SU-DHL-6 (cell line): ENCODE measurements around the gene RECQL5.

Experiments used
- H2AFZ ChIP-seq: fragments of 200-600 bp; sonication (generic); 2 replicates; pipeline ENCODE4 v1.6.1; 2014; ENCODE audit warnings: low read depth, mild to moderate bottlenecking, moderate library complexity, mixed read lengths, antibody characterized with exemption, low read length; ENCODE audit not compliant: severe bottlenecking
- H3F3A ChIP-seq: fragments of 200-600 bp; shearing (Covaris generic); 2 replicates; pipeline ENCODE4 v1.6.0; 2016; ENCODE audit warnings: antibody characterized with exemption, mild to moderate bottlenecking; ENCODE audit not compliant: insufficient read depth
- H3K27ac ChIP-seq: fragments of 200-600 bp; sonication (generic); 2 replicates; pipeline ENCODE4 v1.5.1; 2016; ENCODE audit warnings: low read depth, mild to moderate bottlenecking, low read length, moderate library complexity, mixed read lengths
- H3K27me3 ChIP-seq: fragments of 200-600 bp; sonication (generic), shearing (Covaris generic); 2 replicates; pipeline ENCODE4 v1.6.0; 2014; ENCODE audit warnings: mild to moderate bottlenecking, low read length
- H3K36me3 ChIP-seq: fragments of 200-600 bp; sonication (generic); 2 replicates; pipeline ENCODE4 v1.6.1; 2014; ENCODE audit warnings: mild to moderate bottlenecking, low read length, mixed read lengths
- H3K4me2 ChIP-seq: fragments of 300-600, 200-600 bp; shearing (Covaris generic), sonication (generic); 2 replicates; pipeline ENCODE4 v1.6.0; 2014; ENCODE audit warnings: low read length, low read depth, mild to moderate bottlenecking; ENCODE audit not compliant: poor library complexity, severe bottlenecking
- H3K4me3 ChIP-seq: fragments of 200-600 bp; sonication (generic); 2 replicates; pipeline ENCODE4 v1.5.1; 2014; ENCODE audit warnings: antibody characterized with exemption, low read length, mild to moderate bottlenecking, mixed read lengths; ENCODE audit not compliant: insufficient read depth, poor library complexity, severe bottlenecking
- H3K79me2 ChIP-seq: fragments of 200-600 bp; sonication (generic); 2 replicates; pipeline ENCODE4 v1.6.1; 2014; ENCODE audit warnings: mild to moderate bottlenecking, low read length, moderate library complexity; ENCODE audit not compliant: insufficient read depth
- H3K9ac ChIP-seq: fragments of 200-600 bp; sonication (generic); 2 replicates; pipeline ENCODE4 v1.7.0; 2014; ENCODE audit warnings: mild to moderate bottlenecking, low read length
- H3K9me2 ChIP-seq: fragments of 200-600 bp; sonication (generic); replicated peaks from 2 replicates; pipeline ENCODE4 v1.6.1; 2014; ENCODE audit warnings: low read length; ENCODE audit not compliant: insufficient read depth
- H3K9me3 ChIP-seq: fragments of 200-600 bp; sonication (generic); 2 replicates; pipeline ENCODE4 v1.6.1; 2014; ENCODE audit warnings: low read length, mixed read lengths; ENCODE audit not compliant: insufficient read depth
- H4K20me1 ChIP-seq: fragments of 200-600 bp; sonication (generic); 2 replicates; pipeline ENCODE4 v1.6.1; 2014; ENCODE audit warnings: low read depth, mild to moderate bottlenecking, antibody characterized with exemption, low read length, moderate library complexity, mixed read lengths
- EZH2phosphoT487 ChIP-seq: fragments of 200-600 bp; sonication (generic), shearing (Covaris generic); conservative IDR thresholded peaks from 2 replicates; pipeline ENCODE4 v1.6.1; 2018; ENCODE audit warnings: mild to moderate bottlenecking, antibody characterized with exemption, low read length, moderate library complexity, mixed read lengths
- TF ChIP-seq, protein P1 (sequence below): fragments of 200-600 bp; sonication (generic); IDR thresholded peaks from one replicate; pipeline ENCODE4 v1.5.1; 2017; ENCODE audit warnings: antibody characterized with exemption, mild to moderate bottlenecking, low read length, moderate library complexity; ENCODE audit not compliant: insufficient read depth, poor library complexity, severe bottlenecking

Gene RECQL5

DNA sequence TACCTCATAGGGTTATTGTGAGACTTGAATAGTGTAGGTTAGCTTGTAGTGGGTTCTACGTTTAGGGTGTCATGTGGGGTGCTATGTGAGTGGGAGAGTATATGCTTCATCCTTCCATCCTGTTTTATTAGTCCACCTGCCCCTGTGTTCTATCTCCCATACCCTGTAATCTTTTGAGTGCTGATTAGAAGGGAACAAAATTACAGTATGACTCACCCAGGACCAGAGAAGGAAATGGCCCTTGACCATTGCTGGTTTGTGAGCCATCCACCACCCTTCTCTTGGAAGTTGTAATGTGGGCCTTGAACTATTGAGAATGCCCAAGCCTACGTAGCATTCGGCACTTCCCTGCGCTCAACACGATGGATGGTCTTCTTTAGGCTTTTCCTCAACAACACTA lies 17.3 kb upstream of the RECQL5 start:
- Histone ChIP-seq H4K20me1 (no peaks in the 10 kb centered on the region), H3K9me2 (no peaks in the 10 kb centered on the region), H3F3A (peaks cover 29% of the 10 kb centered on the region), H3K36me3 (no peaks in the 10 kb centered on the region; the same call in 1 of the 2 replicates), H3K27ac (no peak overlapping the region), H2AFZ (no peak overlapping the region), H3K27me3 (no peaks in the 10 kb centered on the region), H3K4me2 (no peak overlapping the region), H3K4me3 (no peak overlapping the region), H3K9ac (no peak overlapping the region), H3K9me3 (no peaks in the 10 kb centered on the region), H3K79me2 (peaks cover 37% of the 10 kb centered on the region)
- no peak for TF ChIP-seq EZH2phosphoT487

DNA sequence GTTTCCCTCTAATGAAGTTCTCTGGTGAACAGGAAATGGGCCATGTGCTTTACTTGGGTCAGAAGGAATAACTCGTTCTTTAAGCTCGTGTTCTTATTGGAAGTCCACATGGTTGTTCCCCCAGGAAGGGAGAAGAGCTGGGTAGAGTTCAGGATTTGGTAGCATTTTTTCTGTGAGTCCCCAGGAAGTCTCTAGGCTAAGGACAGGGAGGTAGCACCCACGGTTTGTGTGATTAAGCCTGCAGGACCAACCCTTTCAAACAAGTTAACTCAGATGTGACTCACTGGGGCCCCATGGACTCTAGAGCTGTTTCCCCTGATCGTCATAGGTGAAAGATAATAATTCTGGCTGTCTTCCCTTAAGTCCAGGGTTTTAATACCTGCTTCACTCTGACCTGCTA lies 16.6 kb upstream of the RECQL5 start:
- Histone ChIP-seq H3F3A (peaks cover 24% of the 10 kb centered on the region), H3K9ac (no peak overlapping the region), H3K4me2 (no peak overlapping the region)

DNA sequence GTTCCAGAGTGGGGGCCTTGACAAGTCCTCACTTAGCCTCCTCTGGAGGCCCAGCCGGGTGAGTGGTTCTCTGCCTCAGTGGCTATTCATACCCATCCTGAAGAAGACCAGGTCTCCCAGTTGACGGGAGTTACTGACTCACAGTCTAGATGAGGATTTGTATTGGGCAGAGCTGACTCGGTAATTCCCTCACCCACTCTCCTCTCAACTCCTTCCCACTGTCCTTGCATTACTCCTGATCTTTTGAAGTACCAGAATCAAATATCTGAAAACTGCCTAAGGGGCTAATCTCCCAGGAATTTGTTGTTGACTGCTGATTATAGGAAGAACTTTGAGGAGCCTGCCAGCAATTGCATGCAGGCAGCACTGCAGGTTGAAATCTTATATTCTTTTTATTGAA lies 14.3 kb upstream of the RECQL5 start:
- no peaks in the 10 kb centered on the region for H3K9me3 ChIP-seq
- H2AFZ ChIP-seq: no peak overlapping the region
- no peaks in the 10 kb centered on the region for H3K27me3 ChIP-seq
- H3K4me2 ChIP-seq: no peak overlapping the region
- no peak overlapping the region for H3K4me3 ChIP-seq
- H3K36me3 ChIP-seq: peaks cover 3% of the 10 kb centered on the region
- peaks cover 12% of the 10 kb centered on the region; the same call in 1 of the 2 replicates for H3F3A ChIP-seq
- no peak overlapping the region for H3K27ac ChIP-seq
- peaks cover 48% of the 10 kb centered on the region for H3K79me2 ChIP-seq
- TF ChIP-seq EZH2phosphoT487: no peak
- H3K9me2 ChIP-seq: no peaks in the 10 kb centered on the region
- no peaks in the 10 kb centered on the region for H4K20me1 ChIP-seq
- H3K9ac ChIP-seq: no peak overlapping the region

More for the DNA sequence above, 16.6 kb upstream of the RECQL5 start:
- H3K79me2 ChIP-seq: peaks cover 36% of the 10 kb centered on the region
- H4K20me1 ChIP-seq: no peaks in the 10 kb centered on the region
- no peaks in the 10 kb centered on the region for H3K27me3 ChIP-seq
- H3K4me3 ChIP-seq: no peak overlapping the region
- no peaks in the 10 kb centered on the region; the same call in 1 of the 2 replicates for H3K36me3 ChIP-seq
- no peak for TF ChIP-seq EZH2phosphoT487
- TF ChIP-seq, protein P1, sequence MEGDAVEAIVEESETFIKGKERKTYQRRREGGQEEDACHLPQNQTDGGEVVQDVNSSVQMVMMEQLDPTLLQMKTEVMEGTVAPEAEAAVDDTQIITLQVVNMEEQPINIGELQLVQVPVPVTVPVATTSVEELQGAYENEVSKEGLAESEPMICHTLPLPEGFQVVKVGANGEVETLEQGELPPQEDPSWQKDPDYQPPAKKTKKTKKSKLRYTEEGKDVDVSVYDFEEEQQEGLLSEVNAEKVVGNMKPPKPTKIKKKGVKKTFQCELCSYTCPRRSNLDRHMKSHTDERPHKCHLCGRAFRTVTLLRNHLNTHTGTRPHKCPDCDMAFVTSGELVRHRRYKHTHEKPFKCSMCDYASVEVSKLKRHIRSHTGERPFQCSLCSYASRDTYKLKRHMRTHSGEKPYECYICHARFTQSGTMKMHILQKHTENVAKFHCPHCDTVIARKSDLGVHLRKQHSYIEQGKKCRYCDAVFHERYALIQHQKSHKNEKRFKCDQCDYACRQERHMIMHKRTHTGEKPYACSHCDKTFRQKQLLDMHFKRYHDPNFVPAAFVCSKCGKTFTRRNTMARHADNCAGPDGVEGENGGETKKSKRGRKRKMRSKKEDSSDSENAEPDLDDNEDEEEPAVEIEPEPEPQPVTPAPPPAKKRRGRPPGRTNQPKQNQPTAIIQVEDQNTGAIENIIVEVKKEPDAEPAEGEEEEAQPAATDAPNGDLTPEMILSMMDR: no peak
- no peak overlapping the region for H2AFZ ChIP-seq
- no peaks in the 10 kb centered on the region for H3K9me3 ChIP-seq
- H3K27ac ChIP-seq: no peak overlapping the region
- no peaks in the 10 kb centered on the region for H3K9me2 ChIP-seq

DNA sequence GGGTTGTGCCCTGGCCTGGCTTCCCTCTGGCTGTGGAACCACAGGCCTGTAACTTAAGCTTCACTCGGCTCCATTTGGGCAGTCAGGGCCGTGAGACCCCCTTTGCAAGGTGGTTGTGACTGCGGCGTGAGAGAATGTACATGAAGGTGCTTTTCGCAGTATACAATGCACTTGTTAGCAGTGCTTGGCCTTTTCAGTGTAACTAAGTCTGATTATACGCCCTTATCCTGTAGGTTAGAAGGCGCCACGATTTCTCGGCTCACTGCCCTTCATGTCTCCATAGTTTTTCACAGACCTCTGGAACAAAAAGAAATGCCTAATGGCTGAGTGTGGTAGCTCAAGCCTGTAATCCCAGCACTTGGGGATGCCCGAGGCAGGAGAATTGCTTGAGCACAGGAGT lies 13.5 kb upstream of the RECQL5 start:
- Histone ChIP-seq H3K27ac (no peak overlapping the region), H3K9me3 (no peaks in the 10 kb centered on the region), H3F3A (peaks cover 17% of the 10 kb centered on the region; the same call in 1 of the 2 replicates), H2AFZ (no peak overlapping the region), H3K36me3 (peaks cover 8% of the 10 kb centered on the region), H3K4me2 (no peak overlapping the region), H3K79me2 (peaks cover 48% of the 10 kb centered on the region), H3K27me3 (no peaks in the 10 kb centered on the region), H3K4me3 (no peak overlapping the region), H4K20me1 (no peaks in the 10 kb centered on the region), H3K9me2 (no peaks in the 10 kb centered on the region), H3K9ac (no peak overlapping the region)
- TF ChIP-seq, protein P1: no peak
- TF ChIP-seq EZH2phosphoT487: no peak
